GM12892 (cell line): ENCODE results near the gene STEAP2.

ENCODE experiments used
- POLR2A ChIP-seq: IDR thresholded peaks from 2 replicates; pipeline ENCODE4 v1.6.1; 2011; ENCODE audit warnings: low read depth, low read length, control low read depth
- POLR2AphosphoS5 ChIP-seq: IDR thresholded peaks from 2 replicates; pipeline ENCODE4 v1.6.1; 2011; ENCODE audit warnings: low read depth, low read length, control low read depth

GRCh38 chr7:90230834-90231233 lies 19.3 kb downstream of the STEAP2 start:
- no peak for TF ChIP-seq POLR2AphosphoS5
- no peak for TF ChIP-seq POLR2A
